HG03196 (cell line): ENCODE data around the gene ZNRF3.
"Not testable (repeated sequence)": the region's sequence is repeated elsewhere in the genome, so short reads cannot be mapped to it uniquely, and the experiment has no call there.

Experiments used
- ATAC-seq: cut with Tn5 transposase; IDR thresholded peaks from one replicate; pipeline ENCODE4 v1.9.1; 2021; ENCODE audit not compliant: unreplicated experiment

Gene ZNRF3

DNA sequence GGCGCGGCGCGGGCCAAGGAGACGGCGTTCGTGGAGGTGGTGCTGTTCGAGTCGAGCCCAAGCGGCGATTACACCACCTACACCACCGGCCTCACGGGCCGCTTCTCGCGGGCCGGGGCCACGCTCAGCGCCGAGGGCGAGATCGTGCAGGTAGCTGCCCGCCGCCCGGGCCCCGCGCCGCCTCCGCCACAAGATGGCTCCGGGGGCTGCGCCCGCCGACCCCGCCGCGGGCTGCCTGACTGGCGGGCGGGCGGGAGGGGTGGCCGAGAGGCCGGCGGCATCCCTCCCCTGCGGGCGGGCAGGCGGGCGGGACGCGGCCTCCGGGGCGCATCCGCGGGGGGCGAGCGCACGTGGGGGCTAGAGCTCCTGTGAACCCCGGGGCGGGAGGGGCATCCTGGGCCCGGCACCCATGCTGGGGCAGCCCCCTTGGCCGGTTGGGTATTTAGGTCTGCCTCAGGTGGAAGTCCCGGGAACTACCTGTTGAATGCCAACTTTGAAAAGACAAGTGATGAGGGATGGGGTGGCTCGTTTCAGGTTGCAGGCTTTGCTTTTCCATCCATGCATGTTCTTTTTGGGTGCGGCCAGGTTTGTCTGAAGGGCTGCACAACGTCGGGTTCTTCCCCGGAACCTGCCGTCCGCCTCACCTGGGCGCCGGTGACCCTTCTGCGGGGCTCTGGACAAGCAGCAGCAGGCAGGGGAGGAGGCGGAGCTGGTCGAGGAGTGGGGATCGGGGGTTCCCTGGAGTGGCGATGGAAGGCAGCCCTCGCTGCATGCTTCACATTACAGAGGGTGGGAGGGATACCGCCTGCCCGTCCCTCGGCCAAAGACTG, 760 bp downstream of the ZNRF3 start:
- peak; percentile 8 for ATAC-seq

DNA sequence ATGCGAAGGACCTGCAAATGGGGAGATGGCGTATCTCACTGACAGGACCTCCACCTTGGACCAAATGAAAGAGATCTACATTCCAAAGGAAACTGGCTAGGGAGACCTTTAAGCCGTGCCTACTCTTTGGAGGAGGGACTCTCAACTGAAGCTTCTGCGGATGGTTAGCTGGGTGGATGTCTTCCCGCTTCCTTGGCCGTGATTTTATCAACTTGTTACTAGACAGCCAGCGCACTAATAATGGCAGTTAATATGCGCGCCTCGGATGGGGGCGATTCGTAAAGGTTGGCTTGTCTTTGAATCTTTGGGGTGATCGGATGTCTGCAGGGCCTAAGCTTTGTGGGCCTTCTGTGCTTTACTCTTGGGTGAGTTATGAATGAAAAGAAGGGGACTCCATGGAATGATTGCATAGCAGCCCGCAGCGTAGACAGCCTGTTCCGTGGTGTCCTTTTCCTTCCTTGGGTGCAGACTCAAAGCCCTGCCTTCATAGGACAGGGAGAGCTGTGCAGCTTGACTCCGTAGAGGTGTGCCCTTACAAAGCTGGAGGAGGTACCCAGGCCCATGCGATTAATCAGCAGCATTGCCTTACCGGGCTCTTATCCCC, 1.5 kb downstream of the ZNRF3 start:
- no peak for ATAC-seq

DNA sequence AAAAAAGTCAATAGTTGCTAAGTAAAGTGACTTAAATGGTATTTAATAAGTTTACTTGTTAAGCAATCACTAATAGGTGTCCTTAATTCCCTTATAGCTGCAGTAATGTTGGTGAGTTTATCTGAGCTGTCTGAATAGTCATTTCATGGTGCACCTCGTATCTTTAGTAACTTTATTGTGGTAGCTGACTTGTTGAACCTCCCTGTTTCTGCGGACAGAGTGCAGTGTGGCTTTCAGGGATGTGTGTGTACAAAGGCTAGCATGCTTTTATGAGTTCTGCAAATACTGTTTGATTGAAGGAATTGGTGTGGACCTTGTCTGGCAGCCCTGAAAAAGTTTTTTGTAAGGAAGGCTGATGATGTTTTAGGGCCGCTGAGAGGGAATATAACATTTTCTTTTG, 2.6 kb downstream of the ZNRF3 start:
- ATAC-seq = no peak

DNA sequence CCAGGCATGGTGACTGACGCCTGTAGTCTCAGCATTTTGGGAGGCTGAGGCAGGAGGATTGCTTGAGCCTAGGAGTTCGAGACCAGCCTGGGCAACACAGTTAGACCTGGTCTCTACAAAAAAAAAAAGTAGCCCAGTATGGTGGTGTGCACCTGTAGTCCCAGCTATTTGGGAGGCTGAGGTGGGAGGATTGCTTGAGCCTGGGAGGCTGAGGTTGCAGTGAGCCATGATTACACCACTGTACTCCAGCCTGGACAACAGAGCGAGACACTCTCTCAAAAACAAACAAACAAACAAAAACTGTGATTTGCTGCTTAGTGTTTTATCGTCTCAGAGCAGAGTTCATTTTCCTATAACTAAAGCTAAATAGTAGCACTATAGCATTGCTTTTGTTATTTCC, 3.3 kb downstream of the ZNRF3 start:
- not testable (repeated sequence) for ATAC-seq

DNA sequence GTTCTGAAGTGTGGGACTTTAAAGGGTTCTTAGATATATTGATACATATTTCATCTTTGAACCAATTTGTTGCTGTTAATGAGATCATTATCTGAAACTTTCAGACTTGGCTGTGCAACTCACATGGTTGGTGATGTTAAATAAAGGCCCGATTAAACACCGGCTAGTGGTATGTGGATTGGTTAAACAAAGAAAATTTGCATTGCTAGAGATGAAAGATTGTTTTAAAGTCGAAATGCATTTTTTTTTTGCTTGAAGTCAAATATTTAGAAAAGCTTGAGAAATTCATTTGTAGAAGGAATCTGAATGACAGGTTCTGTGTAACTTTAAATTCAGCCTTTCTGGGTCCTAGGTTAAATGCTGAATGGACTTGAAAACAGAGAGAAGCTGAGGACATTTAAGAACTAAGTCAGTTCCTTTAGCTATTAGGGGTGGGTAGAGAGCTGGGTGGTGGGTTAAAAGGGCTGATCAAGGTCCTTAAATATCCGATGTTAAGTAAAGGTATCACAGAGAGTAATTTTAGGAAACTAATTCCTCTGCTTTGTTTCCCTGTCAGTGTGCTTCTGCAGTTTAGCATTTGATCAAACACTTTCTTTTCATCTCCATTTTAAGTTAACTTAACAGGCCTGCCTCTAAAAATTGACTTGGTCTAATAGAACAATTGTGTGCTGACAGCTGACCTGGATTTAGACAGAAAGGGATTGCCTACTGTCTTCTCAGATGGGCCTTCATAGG, 4.5 kb downstream of the ZNRF3 start:
- ATAC-seq = no peak

DNA sequence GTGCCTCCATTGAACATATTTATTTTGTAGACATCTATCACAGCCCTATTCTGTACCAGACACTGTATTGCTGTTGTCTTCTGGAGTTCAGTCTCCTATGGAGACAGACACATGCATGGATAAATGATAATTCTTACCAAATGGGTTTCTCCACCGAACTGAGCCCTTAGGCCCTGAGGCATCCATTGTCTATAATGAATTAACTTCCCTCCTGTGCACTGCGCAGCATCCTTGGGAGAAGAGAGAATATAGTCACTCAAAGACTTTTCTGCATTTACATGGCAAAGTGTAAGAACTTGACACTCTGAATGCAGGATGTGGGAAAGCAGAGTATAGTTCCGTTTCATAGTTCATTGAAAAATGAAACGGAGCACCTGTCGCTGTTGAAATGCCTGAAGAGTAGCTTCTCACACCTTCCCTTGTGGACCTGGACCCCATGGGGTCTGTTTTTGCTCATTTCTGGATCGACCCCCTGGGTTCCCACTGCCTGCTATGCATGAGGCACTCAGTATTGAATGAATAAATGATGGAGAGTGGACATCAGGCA, 6.2 kb downstream of the ZNRF3 start:
- ATAC-seq = no peak

DNA sequence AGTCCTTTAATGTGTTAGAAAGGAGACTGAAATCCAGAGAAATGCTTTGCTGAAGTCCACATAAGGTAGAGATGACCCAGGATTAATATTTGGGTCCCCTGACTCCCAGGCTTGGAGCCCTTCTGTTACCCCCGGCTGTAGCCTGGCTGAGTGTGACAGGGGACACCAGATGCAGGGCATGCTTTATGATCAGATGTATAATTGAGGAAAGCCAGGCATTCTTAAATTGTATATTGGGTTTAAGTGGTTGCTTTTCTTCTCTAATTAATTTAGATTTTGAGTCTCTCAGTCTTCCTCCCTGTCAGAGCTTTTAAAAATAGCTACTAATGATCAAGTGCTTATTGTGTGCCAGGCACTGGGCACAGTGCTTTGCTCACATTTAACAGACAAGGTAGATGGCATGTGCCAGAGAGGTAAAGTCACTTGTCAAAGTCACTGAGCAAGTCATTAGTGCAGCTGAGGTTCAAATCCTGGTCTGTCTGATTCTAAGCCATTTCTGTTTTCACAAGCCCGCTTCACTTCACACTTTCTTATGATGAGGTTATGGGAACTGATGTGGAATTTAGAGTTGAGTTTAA, 7.9 kb downstream of the ZNRF3 start:
- no peak for ATAC-seq

DNA sequence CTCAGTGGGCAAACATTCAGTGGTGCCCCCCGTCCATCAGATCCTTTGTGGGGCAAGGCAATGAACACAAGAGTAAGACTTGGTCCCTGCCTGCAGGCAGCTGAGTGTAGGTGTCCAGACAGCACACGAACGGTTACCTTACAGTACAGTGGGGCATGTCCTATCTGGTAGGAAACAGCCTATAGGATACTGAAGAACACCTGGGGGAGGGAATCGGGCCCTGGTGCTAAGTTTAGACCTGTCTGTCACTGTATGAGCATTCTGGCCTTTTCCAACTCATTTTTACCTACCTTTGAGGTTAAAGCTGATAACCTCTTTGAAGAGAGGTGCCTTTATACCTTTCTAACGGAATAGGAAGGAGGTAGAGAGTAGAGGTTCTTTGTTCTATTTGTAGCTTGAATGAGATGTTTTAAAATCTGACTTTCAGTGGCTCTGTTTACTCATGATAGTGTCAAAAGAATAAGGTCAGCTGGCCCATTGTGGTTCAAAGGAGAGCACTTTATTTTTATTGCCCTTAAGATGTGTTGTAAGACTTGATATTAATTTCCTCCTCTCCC, 8.9 kb downstream of the ZNRF3 start:
- ATAC-seq = no peak

DNA sequence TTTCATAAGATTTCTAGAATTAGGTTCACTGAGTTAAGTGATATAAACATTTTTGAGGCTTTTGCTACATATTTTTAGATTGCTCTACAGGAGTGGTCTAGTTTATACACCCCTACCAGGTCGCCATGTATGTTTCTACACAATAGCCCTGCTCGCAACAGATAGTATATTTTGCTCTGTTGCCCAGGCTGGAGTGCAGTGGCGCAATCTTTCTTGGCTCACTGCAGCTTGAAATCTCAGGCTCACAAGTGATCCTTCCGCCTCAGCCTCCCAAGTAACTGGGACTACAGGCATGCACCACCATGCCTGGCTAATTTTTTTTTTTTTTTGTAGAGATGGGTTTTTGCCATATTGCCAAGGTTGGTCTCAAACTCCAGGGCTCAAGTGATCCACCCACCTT, 10.4 kb downstream of the ZNRF3 start:
- no peak for ATAC-seq

DNA sequence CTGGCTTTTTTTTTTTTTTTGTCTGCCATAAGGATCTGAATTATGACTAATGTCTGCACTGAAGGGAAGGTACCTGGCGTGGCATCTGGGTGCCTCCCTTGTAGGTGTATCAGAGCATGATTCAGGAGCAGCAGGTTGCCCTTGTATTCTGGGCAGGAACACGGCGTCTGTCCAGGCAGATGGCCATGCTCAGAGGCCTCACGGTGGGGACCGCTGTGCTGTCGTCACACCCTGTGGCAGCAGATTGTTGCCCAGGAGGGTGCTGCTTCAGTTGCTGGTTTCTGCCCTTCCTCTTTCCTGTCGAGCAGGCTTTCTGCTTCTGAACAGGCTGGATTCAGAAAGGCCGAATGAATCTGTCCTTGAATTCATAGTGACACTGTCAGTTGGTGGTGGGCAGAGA, 11.0 kb downstream of the ZNRF3 start:
- ATAC-seq = no peak

DNA sequence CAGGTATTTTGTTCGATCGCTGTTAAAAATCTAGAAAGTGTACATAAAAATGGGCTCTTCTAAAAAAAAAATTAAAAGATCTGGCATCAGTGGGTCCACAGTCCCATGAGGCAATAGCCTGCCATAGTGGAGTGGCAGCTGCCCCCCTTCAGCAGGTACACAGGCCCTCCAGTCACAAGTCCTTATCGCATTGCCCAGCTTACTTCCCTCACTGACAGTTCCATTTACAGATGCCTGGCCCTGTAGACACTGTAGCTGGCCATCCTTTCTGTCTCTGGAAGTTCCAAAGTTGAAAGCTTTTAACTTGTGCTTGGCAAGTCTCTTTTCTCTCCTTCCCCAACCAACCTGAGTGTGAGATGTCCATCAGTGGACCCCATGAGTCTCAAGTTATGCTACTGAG, 11.4 kb downstream of the ZNRF3 start:
- no peak for ATAC-seq

DNA sequence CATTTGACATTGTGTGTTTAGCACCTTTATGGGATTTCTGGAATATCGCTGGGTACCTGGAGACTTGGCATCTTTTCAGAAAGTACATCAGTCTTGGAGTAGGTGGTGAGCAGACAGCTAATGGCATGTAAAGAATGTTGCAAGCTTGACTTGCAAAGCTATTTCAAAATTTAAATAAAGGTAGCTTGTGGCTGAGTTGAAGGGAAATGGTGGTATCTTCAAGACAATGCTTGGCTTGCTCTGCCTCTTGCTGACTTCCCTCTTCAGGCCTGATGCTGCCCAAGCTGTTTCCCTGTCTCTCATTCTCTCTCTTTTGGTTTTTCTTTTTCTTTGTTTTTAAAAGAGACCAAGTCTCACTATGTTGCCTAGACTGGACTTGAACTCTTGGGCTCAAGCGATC, 13.2 kb downstream of the ZNRF3 start:
- ATAC-seq = no peak

DNA sequence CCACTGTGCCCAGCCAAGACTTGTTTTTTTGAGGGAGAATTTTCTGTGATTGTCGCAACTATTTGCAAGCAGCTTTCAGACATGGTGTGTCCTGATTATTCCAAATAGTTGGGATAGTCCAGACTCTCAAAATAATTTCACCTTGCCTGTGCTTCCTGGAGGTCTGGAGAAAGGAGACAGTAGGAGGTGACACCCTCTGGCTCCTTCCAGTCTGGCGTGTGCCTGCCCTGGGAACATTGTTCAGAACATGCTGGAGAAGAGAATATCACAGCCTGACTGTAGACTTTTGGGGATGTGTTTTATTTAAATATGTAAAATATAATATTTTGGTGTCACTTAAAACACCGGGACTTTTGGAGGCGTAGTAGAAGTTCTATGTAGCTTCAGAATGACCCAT, 14.9 kb downstream of the ZNRF3 start:
- no peak for ATAC-seq

DNA sequence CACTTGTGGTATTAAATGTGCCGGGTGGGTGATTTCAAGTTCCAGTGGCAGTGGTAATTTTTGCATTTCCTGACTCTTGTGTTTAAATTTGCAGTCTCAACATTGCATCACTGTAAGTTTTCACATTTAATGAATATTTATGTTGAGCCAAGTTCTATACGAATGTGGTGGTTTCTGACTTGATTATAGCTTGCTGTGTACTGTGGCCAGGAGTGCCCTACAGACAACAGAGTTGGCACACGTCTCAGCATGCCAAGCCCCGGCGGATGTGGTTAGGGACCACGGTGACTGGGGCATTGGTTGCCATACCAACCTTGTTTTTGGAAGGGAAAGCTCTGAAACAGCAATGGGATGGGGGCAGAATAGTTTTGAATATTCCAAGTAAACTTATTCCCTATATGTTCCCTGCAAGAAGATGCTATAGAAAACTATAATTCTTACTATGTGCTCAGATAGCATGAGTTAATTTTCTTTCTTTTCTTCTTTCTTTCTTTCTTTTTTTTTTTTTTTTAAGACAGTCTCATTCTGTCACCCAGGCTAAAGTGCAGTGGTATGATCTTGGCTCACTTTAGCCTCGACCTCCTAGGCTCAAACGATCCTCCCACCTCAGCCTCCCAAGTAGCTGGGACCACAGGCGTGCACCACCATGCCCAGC, 16.0 kb downstream of the ZNRF3 start:
- ATAC-seq = no peak

DNA sequence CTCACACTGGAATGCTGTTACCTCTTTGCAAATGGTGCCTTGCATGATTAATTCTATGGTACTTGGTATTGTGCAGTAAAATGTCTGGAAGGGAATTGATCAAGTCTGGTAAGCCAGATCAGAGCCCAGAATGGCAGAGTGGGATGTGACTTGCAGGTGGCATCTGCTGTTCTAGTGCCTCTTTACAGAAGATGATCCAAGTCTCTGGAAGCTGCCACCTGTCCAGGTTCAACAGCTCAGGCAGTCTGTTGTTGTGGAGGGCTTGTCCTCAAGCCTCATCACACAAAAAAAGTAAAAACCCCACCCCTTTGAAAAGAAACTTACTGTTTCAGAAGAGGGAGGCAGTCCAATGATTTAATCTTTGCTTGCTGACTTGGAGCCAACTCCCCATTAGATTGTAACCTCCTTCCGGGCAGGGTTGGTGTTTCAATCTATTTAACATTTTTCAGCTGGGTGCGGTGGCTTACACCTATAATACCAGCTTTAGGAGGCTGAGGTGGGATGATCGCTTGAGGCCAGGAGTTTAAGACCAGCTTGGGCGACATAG, 17.1 kb downstream of the ZNRF3 start:
- no peak for ATAC-seq

DNA sequence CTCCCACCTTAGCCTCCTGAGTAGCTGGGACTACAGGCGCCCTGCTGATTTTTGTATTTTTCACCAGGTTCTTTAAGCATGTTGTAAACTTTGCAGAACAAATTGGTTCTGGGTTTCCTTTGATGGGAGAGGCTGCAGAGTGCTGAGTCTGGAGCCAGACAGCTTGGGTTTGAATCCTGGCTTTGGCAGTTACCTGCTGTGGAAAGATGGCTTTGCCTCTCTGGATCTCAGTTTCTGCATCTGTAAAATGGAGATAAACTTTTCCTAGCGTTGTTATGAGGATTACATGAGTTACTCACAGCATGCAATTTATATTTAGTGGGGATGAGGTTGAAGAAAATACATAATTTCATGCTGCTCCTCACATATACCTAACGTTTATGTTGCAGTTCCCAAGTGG, 19.1 kb downstream of the ZNRF3 start:
- no peak for ATAC-seq

DNA sequence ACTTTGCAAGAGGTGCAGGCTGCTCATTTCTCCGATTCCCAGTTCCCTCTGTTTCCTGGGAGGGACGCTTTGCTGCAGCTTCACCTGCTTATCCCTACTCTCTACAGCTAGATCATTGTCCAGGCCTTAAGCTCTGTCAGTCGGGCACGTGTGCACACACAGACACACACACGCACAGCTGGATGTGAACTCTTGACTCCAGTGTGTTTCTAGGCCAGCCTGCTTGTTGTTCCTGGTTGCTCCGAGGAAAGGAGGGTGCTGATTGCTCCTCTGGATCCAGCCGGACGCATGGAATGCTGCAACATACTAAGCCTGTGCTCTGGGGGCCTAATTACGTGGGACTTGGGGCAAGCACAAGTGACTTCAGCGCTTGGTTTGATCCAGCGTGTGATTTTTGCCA, 19.7 kb downstream of the ZNRF3 start:
- ATAC-seq = no peak

DNA sequence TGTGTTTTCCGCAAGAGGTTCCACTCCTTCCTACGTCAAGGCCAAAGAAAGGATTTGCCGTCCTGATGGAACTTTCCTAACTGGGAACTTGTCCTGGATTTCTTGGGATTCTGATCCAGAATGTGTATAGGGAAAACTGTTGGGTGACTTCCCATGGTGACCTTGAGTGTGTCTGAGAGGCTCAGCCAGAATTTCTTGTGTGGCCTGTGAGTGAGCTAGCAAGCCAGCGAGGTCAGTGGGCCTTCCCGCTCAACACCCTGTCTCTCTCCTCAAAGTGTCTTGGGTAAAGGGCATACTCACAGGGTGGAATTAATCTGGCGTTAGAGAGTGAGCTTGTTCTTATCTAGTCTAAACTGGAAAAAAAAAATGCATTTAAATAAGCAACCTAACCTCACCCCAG, 20.4 kb downstream of the ZNRF3 start:
- ATAC-seq = no peak

DNA sequence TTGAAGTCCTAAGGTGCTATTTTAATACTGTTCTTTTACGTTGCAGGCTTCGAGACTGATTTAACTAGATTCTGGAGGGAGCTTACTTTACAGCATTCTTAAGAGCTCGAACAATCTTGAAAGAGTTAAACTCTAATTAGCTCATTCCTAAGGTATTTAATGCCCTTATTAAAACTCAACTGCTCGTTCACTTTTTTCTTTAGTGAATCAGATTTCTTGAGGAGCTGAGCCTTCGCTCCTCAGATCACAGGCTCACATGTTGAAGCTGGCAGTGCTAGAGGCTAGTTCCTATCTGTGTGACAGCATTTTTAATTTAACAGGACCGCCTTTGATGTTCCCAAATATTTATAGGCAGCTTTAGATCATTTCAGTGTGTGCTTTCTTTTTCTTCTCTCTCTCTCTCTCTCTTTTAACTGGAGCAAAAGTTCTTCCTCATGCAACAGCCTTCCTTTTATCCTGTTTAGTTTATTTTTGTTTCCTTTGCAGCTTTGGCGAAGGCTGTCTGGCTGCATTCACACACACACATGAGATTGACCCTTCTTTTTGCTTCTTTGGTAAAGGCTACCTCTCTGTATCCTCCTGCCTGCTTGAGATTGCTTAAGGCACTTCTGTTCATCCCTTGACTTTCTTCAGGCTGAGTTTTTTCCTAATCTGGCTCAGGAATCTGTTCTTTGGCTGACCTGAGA, 21.0 kb downstream of the ZNRF3 start:
- ATAC-seq = no peak
